Measurements from ENCODE around the gene PET100.

PET100 gene

GRCh38 chr19:7606289-7606688, 23.3 kb upstream of the PET100 start:
- TF ChIP-seq ZFX (IDR thresholded peaks at IDR 0.05; ENCODE audit: borderline replicate concordance), result no peak
- TF ChIP-seq, protein P1, sequence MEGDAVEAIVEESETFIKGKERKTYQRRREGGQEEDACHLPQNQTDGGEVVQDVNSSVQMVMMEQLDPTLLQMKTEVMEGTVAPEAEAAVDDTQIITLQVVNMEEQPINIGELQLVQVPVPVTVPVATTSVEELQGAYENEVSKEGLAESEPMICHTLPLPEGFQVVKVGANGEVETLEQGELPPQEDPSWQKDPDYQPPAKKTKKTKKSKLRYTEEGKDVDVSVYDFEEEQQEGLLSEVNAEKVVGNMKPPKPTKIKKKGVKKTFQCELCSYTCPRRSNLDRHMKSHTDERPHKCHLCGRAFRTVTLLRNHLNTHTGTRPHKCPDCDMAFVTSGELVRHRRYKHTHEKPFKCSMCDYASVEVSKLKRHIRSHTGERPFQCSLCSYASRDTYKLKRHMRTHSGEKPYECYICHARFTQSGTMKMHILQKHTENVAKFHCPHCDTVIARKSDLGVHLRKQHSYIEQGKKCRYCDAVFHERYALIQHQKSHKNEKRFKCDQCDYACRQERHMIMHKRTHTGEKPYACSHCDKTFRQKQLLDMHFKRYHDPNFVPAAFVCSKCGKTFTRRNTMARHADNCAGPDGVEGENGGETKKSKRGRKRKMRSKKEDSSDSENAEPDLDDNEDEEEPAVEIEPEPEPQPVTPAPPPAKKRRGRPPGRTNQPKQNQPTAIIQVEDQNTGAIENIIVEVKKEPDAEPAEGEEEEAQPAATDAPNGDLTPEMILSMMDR (IDR thresholded peaks at IDR 0.05), result no peak
- peak overlapping the region; percentile 42 for H3K27ac ChIP-seq

DNA sequence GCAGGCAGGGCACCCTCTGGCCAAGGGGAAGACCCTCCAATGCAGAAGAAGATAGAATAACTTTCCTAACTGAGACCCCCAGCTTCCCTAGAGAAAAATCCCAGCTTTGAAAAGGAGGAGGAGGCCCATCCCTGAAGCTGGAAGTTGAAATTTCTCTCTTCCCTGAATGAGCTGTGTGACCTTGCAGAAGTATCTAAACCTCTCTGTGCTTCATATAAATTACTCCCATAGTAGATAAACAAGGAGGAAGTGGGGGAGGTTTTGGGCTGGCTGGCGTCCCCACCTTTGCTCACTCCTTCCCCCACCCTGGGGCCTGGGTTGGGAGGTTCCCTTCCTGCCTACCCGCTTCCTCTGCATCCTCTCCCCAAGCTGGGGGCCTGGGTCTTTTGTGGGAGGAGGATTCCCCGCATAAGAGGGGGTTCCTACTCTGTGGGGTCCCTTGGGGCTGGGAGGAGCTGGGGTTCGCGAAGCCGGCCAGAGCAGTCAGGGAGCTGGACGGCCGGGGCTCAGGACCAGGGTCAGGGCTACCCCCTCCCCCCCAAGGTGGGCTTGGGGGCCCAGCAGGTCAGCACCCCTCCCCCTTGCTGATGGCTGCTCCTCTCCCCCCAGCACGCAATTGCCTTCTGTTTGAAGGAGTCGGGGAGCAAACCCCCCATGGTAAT, 22.2 kb upstream of the PET100 start:
- TF ChIP-seq, protein P1 (IDR thresholded peaks at IDR 0.05), result no peak
- no peak for TF ChIP-seq ZFX (IDR thresholded peaks at IDR 0.05; ENCODE audit: borderline replicate concordance)
- H3K27ac ChIP-seq, result no peak overlapping the region

DNA sequence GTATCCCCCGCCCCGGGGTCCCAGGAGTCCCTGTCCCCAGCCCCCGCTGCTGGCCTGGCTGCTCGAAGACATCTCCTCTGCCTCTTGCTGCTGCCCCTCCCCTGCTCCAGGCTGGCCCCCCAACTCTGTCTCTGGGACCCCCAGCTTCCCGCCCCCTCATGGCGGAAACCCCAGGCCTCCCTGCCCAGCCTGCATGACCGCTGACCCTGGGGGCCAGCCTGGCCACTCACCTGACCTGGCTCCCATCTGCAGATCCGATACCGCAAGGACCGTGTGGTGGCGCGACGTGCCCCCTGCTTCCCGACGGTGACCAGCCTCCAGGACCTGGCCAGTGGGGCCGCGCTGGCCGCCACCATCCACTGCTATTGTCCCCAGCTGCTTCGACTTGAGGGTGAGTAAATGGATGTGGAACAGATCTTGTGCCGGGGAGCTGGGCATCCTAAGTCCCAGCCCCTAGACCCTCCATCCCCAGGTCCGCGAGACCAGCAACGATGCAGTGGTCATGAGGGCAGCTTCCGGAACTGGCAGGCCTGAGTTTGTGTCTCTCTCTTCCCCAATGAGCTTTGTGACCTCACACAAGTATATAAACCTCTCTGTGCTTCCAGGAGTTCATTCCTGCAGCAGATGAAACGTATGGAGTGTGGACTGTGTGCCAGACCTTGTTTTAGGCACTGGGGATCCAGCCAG, 21.6 kb upstream of the PET100 start:
- TF ChIP-seq, protein P1 (IDR thresholded peaks at IDR 0.05), result no peak
- TF ChIP-seq ZFX (IDR thresholded peaks at IDR 0.05; ENCODE audit: borderline replicate concordance), result no peak
- no peak overlapping the region for H3K27ac ChIP-seq

- no peak overlapping the region for H3K27ac ChIP-seq
- TF ChIP-seq ZFX (IDR thresholded peaks at IDR 0.05; ENCODE audit: borderline replicate concordance), result no peak
- TF ChIP-seq, protein P1 (IDR thresholded peaks at IDR 0.05), result no peak
Observed at GRCh38 chr19:7610491-7611240, 18.9 kb upstream of the PET100 start.

DNA sequence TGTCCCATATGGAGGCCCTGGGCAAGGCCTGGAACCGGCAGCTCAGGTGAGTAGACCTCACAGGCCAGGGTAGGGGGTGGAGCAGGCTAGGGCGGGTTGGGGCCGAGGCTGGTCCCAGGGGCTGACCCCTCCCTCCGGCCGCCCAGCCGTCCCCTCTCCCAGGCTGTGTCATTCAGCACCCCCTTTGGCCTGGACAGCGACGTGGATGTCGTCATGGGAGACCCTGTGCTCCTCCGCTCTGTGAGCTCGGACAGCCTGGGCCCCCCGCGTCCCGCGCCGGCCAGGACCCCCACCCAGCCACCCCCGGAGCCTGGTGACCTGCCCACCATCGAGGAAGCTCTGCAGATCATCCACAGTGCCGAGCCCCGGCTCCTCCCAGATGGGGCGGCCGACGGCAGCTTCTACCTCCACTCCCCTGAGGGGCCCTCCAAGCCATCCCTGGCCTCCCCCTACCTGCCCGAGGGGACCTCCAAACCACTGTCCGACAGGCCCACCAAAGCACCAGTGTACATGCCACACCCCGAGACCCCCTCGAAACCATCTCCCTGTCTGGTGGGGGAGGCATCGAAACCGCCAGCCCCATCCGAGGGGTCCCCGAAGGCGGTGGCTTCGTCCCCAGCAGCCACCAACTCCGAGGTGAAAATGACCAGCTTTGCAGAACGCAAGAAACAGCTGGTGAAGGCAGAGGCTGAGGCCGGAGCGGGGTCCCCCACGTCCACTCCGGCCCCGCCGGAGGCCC, 17.9 kb upstream of the PET100 start:
- no peak for TF ChIP-seq ZFX (IDR thresholded peaks at IDR 0.05; ENCODE audit: borderline replicate concordance)
- TF ChIP-seq, protein P1 (IDR thresholded peaks at IDR 0.05), result no peak
- H3K27ac ChIP-seq, result no peak overlapping the region

DNA sequence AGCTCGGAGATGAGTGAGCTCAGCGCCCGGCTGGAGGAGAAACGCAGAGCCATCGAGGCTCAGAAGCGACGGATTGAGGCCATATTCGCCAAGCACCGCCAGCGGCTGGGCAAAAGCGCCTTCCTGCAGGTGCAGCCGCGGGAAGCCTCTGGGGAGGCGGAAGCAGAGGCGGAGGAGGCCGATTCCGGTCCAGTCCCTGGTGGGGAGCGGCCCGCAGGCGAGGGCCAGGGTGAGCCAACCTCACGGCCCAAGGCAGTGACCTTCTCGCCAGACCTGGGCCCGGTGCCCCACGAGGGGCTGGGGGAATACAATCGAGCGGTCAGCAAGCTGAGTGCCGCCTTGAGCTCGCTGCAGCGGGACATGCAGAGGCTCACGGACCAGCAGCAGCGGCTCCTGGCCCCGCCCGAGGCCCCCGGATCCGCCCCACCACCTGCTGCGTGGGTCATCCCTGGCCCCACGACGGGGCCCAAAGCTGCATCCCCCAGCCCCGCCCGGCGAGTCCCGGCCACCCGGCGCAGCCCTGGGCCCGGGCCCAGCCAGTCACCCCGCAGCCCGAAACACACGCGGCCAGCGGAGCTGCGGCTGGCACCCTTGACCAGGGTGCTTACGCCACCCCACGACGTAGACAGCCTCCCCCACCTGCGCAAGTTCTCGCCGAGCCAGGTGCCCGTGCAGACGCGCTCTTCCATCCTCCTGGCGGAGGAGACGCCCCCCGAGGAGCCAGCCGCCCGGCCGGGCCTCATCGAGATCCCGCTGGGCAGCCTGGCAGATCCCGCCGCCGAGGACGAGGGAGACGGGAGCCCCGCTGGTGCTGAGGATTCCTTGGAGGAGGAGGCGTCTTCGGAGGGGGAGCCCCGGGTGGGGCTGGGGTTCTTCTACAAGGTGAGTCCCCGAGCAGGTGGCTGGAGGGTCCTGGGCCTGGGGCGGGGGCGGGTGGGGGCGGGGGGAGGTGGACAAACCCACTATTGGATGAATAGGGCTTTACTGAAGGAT, 17.0 kb upstream of the PET100 start:
- H3K27ac ChIP-seq, result no peak overlapping the region
- TF ChIP-seq, protein P1 (IDR thresholded peaks at IDR 0.05), result no peak
